Panc1 (cell line): Measurements from ENCODE around the gene SLC8A1. TPM values are rescaled to one million over a fixed set of nuclear protein-coding genes. Genes with fewer than 3 reads are reported as not detected.

Source experiments
- ATAC-seq: fragments of 200-7000 bp; cut with Tn5 transposase; 2 replicates; pipeline ENCODE4 v1.9.1; 2020; ENCODE audit warnings: mild to moderate bottlenecking, moderate library complexity
- BruUV-seq: library from RNA; stranded (reverse); fragments of 400-500 nt; replicated peaks from 2 replicates; lab custom pipeline; 2021; lab: Mats Ljungman, UMichigan
- CTCF ChIA-PET: fragments of 300-600 bp; sonication (Branson Sonifier 250); formaldehyde crosslinking; loops from one replicate; lab custom pipeline; 2022; ENCODE audit warnings: antibody characterized with exemption; lab: Charles Lee
- POLR2A ChIA-PET: fragments of 300-600 bp; sonication (Branson Sonifier 250); formaldehyde crosslinking; loops from one replicate; lab custom pipeline; 2022; ENCODE audit warnings: antibody characterized with exemption; lab: Charles Lee
- DNase-seq: peaks from one replicate; pipeline ENCODE4 v3.0.0-alpha.2; 2010; ENCODE audit warnings: low read depth, low spot score
- H3K27ac ChIP-seq: 2 replicates; pipeline ENCODE4 v1.5.1; 2011; ENCODE audit warnings: mild to moderate bottlenecking, low read length, inconsistent platforms
- H3K27me3 ChIP-seq: fragments of 200-500 bp; sonication (Bioruptor generic); 2 replicates; pipeline ENCODE4 v1.6.0; 2014; ENCODE audit warnings: low read length, inconsistent platforms; ENCODE audit not compliant: control insufficient read depth, insufficient read depth
- H3K36me3 ChIP-seq: fragments of 200-500 bp; sonication (Bioruptor generic); 2 replicates; pipeline ENCODE4 v1.5.1; 2014; ENCODE audit warnings: inconsistent platforms, mild to moderate bottlenecking, low read length, moderate library complexity; ENCODE audit not compliant: control insufficient read depth, insufficient read depth
- H3K4me1 ChIP-seq: 2 replicates; pipeline ENCODE4 v1.5.1; 2011; ENCODE audit warnings: inconsistent platforms, mild to moderate bottlenecking, low read length, moderate library complexity; ENCODE audit not compliant: control insufficient read depth, insufficient read depth
- H3K4me3 ChIP-seq, 2 experiments: 2 replicates each; pipeline ENCODE4 v1.5.1; 2011 to 2012; ENCODE audit warnings: low read depth in 2 of 2, low read length in 2 of 2, mild to moderate bottlenecking in 2 of 2, inconsistent platforms in 1 of 2, moderate library complexity in 1 of 2
- H3K9me3 ChIP-seq: fragments of 200-500 bp; sonication (Bioruptor generic); 2 replicates; pipeline ENCODE4 v1.5.1; 2014; ENCODE audit warnings: low read depth, mild to moderate bottlenecking, inconsistent platforms, low read length, moderate library complexity; ENCODE audit not compliant: control insufficient read depth, insufficient read depth
- CTCF ChIP-seq: fragments of 450-650 bp; IDR thresholded peaks from 2 replicates; pipeline ENCODE4 v1.5.1; 2017; ENCODE audit warnings: mild to moderate bottlenecking
- POLR2AphosphoS5 ChIP-seq: IDR thresholded peaks from 2 replicates; pipeline ENCODE4 v1.6.1; 2012; ENCODE audit warnings: mild to moderate bottlenecking, low read depth, low read length, moderate library complexity
- SIN3A ChIP-seq: IDR thresholded peaks from 2 replicates; pipeline ENCODE4 v1.6.1; 2012; ENCODE audit warnings: low read depth, mild to moderate bottlenecking, low read length, moderate library complexity, borderline replicate concordance; ENCODE audit not compliant: insufficient read depth
- TCF7L2 ChIP-seq: IDR thresholded peaks from 2 replicates; pipeline ENCODE4 v1.6.1; 2011; ENCODE audit warnings: mild to moderate bottlenecking, low read depth, low read length, inconsistent platforms
- in situ Hi-C: cut with HindIII; loops from 2 replicates; pipeline ENCODE4 v1.10.0; 2016; ENCODE audit warnings: low sequenced_read_pairs, low pct_unique_long_range_greater_than_20kb
- intact Hi-C: fragments of 100-400 bp; cut with micrococcal nuclease; formaldehyde crosslinking; loops from one replicate; pipeline ENCODE4 v1.10.0; 2022; ENCODE audit not compliant: unreplicated experiment
- total RNA-seq: library from RNA; stranded (reverse); gene quantifications from one replicate; pipeline ENCODE4 v1.2.1, GENCODE V29; 2021; ENCODE audit not compliant: unreplicated experiment
- TF ChIP-seq, protein P1 (sequence below), 2 experiments: IDR thresholded peaks; 2 replicates each; pipeline ENCODE4 v1.6.1; 2011 to 2012; ENCODE audit warnings: low read depth in 2 of 2, control low read depth in 1 of 2, low read length in 1 of 2, mild to moderate bottlenecking in 1 of 2, moderate library complexity in 1 of 2; ENCODE audit not compliant: insufficient read depth in 1 of 2

The SLC8A1 gene
- total RNA-seq, 1 experiment from 2014 or later, result 0.59 TPM

DNA sequence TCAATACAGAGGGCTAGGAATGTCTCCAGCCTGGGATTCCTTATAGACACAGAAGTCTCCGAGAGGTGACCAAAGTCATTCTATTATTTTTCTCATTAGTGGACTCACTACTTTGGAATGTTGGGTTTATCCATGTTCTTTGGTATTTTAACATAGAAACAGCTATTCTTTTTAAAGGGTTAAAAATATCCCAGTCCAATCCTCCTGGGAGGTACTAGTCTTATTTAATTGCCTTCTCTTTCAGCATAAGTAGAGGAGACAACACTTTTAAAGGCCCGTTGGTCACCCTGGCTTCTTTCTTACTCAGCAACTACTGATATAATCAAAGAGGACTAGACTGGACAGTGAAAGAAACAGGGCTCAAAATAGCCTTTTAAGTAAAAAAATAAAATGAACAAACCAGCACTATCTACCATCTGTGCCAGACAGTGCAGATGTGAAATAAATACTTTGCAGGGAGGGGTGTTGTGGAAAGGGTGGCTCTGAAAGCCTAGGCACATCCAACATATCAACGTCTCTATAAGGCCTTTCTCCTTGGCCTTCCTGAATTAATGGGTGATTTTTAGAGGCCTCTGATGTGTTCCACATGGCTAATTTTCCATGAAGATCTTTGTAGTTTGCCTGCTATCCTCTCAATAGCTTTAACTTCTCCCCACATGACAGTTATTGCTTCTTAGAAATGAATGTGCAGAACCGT, 338.5 kb downstream of the SLC8A1 start:
- Histone ChIP-seq H3K4me3 (no peak overlapping the region), H3K27ac (no peak overlapping the region), H3K36me3 (no peaks in the 10 kb centered on the region), H3K9me3 (no peaks in the 10 kb centered on the region), H3K27me3 (no peaks in the 10 kb centered on the region), H3K4me1 (no peaks in the 10 kb centered on the region)
- intact Hi-C loops, result no loop called here
- no peak for ATAC-seq
- ChIA-PET POLR2A (interaction anchor here (0.5 kb wide), 1 partner anchor 1172 kb away, joined by 8 read pairs; no protein-coding TSS in a partner anchor), CTCF (no interaction called here)
- in situ Hi-C loops, result no loop called here
- BruUV-seq, result no TSS peak
- TF ChIP-seq SIN3A, result no peak
- TF ChIP-seq, protein P1, sequence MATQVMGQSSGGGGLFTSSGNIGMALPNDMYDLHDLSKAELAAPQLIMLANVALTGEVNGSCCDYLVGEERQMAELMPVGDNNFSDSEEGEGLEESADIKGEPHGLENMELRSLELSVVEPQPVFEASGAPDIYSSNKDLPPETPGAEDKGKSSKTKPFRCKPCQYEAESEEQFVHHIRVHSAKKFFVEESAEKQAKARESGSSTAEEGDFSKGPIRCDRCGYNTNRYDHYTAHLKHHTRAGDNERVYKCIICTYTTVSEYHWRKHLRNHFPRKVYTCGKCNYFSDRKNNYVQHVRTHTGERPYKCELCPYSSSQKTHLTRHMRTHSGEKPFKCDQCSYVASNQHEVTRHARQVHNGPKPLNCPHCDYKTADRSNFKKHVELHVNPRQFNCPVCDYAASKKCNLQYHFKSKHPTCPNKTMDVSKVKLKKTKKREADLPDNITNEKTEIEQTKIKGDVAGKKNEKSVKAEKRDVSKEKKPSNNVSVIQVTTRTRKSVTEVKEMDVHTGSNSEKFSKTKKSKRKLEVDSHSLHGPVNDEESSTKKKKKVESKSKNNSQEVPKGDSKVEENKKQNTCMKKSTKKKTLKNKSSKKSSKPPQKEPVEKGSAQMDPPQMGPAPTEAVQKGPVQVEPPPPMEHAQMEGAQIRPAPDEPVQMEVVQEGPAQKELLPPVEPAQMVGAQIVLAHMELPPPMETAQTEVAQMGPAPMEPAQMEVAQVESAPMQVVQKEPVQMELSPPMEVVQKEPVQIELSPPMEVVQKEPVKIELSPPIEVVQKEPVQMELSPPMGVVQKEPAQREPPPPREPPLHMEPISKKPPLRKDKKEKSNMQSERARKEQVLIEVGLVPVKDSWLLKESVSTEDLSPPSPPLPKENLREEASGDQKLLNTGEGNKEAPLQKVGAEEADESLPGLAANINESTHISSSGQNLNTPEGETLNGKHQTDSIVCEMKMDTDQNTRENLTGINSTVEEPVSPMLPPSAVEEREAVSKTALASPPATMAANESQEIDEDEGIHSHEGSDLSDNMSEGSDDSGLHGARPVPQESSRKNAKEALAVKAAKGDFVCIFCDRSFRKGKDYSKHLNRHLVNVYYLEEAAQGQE (IDR thresholded peaks at IDR 0.05; ENCODE audit: insufficient read depth in 1 of 2, low read depth in 2 of 2, low read length in 1 of 2), result no peak
- TF ChIP-seq TCF7L2, result no peak
- TF ChIP-seq POLR2AphosphoS5, result no peak
- no peak for TF ChIP-seq CTCF
- no peak for DNase-seq

- no peaks in the 10 kb centered on the region for H3K36me3 ChIP-seq
- H3K4me3 ChIP-seq, result no peak overlapping the region
- BruUV-seq, result no TSS peak
- H3K27ac ChIP-seq, result no peak overlapping the region
- H3K27me3 ChIP-seq, result no peaks in the 10 kb centered on the region
- no peaks in the 10 kb centered on the region for H3K4me1 ChIP-seq
- intact Hi-C loops, result no loop called here
- ATAC-seq (no peak), DNase-seq (no peak)
- H3K9me3 ChIP-seq, result no peaks in the 10 kb centered on the region
- TF ChIP-seq TCF7L2 (no peak), SIN3A (no peak), CTCF (no peak), POLR2AphosphoS5 (no peak)
- TF ChIP-seq, protein P1 (IDR thresholded peaks at IDR 0.05; ENCODE audit: insufficient read depth in 1 of 2, low read depth in 2 of 2, low read length in 1 of 2), result no peak
- in situ Hi-C loops, result no loop called here
- CTCF ChIA-PET, result no interaction called here
- POLR2A ChIA-PET, result no interaction called here
Measured at GRCh38 chr2:40109381-40109780, 342.5 kb downstream of the SLC8A1 start.
